MM.1S (cell line): ENCODE results near the gene CRYZ.
"Not testable (repeated sequence)": the region's sequence is repeated elsewhere in the genome, so short reads cannot be mapped to it uniquely, and the experiment has no call there.

Experiments
- DNase-seq: peaks from one replicate; pipeline ENCODE4 v3.0.0-alpha.2; 2015
- H2AFZ ChIP-seq: fragments of 300-600 bp; sonication (generic); 2 replicates; pipeline ENCODE4 v1.6.0; 2016; ENCODE audit warnings: antibody characterized with exemption, low read length
- H3F3A ChIP-seq: fragments of 300-600 bp; sonication (generic); 2 replicates; pipeline ENCODE4 v1.6.1; 2016; ENCODE audit warnings: mild to moderate bottlenecking, antibody characterized with exemption, low read length, moderate library complexity, mixed read lengths; ENCODE audit not compliant: insufficient read depth
- H3K27ac ChIP-seq: fragments of 300-600 bp; sonication (generic); 2 replicates; pipeline ENCODE4 v1.5.1; 2016; ENCODE audit warnings: mild to moderate bottlenecking, low read length
- H3K27me3 ChIP-seq: fragments of 300-600 bp; sonication (generic); replicated peaks from 2 replicates; pipeline ENCODE4 v1.6.0; 2016; ENCODE audit warnings: low read length; ENCODE audit not compliant: insufficient read depth
- H3K36me3 ChIP-seq: fragments of 300-600 bp; sonication (generic); replicated peaks from 2 replicates; pipeline ENCODE4 v1.6.1; 2016; ENCODE audit warnings: mild to moderate bottlenecking, low read length, mixed read lengths; ENCODE audit not compliant: insufficient read depth
- H3K4me1 ChIP-seq: fragments of 300-600 bp; sonication (generic); 2 replicates; pipeline ENCODE4 v1.6.1; 2016; ENCODE audit warnings: low read length, mixed read lengths
- H3K4me2 ChIP-seq: fragments of 300-600 bp; sonication (generic); 2 replicates; pipeline ENCODE4 v1.6.0; 2016; ENCODE audit warnings: low read depth, low read length
- H3K4me3 ChIP-seq: fragments of 300-600 bp; sonication (generic); 2 replicates; pipeline ENCODE4 v1.5.1; 2016; ENCODE audit warnings: low read length, mixed read lengths
- H3K79me2 ChIP-seq: fragments of 300-600 bp; sonication (generic); 2 replicates; pipeline ENCODE4 v1.6.1; 2016; ENCODE audit warnings: mixed run types, low read length, mixed read lengths
- H3K9ac ChIP-seq: fragments of 300-600 bp; sonication (generic); 2 replicates; pipeline ENCODE4 v1.6.1; 2016; ENCODE audit warnings: low read length, mixed read lengths
- H3K9me2 ChIP-seq: fragments of 300-600 bp; sonication (generic); replicated peaks from 2 replicates; pipeline ENCODE4 v1.6.1; 2016; ENCODE audit warnings: mild to moderate bottlenecking, low read length, mixed read lengths; ENCODE audit not compliant: insufficient read depth
- H3K9me3 ChIP-seq: fragments of 300-600 bp; sonication (generic); replicated peaks from 2 replicates; pipeline ENCODE4 v1.6.1; 2016; ENCODE audit warnings: mild to moderate bottlenecking, low read length, mixed read lengths; ENCODE audit not compliant: insufficient read depth
- H4K20me1 ChIP-seq: fragments of 300-600 bp; sonication (generic); 2 replicates; pipeline ENCODE4 v1.6.1; 2016; ENCODE audit warnings: mild to moderate bottlenecking, low read length, moderate library complexity, mixed read lengths; ENCODE audit not compliant: insufficient read depth
- EZH2 ChIP-seq: fragments of 300-600 bp; sonication (generic); optimal IDR thresholded peaks from 2 replicates; pipeline ENCODE3; 2017; ENCODE audit warnings: low read depth, mild to moderate bottlenecking, antibody characterized with exemption, low read length, mixed read lengths
- EZH2phosphoT487 ChIP-seq: fragments of 300-600 bp; sonication (generic); IDR thresholded peaks from 2 replicates; pipeline ENCODE4 v1.6.1; 2018; ENCODE audit warnings: antibody characterized with exemption, low read length
- TF ChIP-seq, protein P1 (sequence below): fragments of 300-600 bp; sonication (generic); IDR thresholded peaks from 2 replicates; pipeline ENCODE4 v1.5.1; 2016; ENCODE audit warnings: antibody characterized with exemption, low read length, mixed read lengths

The CRYZ gene

GRCh38 chr1:74673351-74674111 lies 59.3 kb downstream of the CRYZ start, which contains the start of gene ERICH3:
ERICH3 (minus strand) TSS chr1:74673792; CDS start chr1:74673519, 273 bp downstream.
- H3F3A ChIP-seq: no peaks in the 10 kb centered on the region
- H4K20me1 ChIP-seq: no peaks in the 10 kb centered on the region
- H3K79me2 ChIP-seq: no peaks in the 10 kb centered on the region
- H3K4me1 ChIP-seq: no peaks in the 10 kb centered on the region
- H3K4me2 ChIP-seq: no peak within 1 kb of the TSS
- H3K9me2 ChIP-seq: no peaks in the 10 kb centered on the region
- no peak for DNase-seq
- no peak within 1 kb of the TSS for H3K9ac ChIP-seq
- H3K27me3 ChIP-seq: no peaks in the 10 kb centered on the region
- TF ChIP-seq EZH2 (no peak), EZH2phosphoT487 (no peak)
- TF ChIP-seq, protein P1, sequence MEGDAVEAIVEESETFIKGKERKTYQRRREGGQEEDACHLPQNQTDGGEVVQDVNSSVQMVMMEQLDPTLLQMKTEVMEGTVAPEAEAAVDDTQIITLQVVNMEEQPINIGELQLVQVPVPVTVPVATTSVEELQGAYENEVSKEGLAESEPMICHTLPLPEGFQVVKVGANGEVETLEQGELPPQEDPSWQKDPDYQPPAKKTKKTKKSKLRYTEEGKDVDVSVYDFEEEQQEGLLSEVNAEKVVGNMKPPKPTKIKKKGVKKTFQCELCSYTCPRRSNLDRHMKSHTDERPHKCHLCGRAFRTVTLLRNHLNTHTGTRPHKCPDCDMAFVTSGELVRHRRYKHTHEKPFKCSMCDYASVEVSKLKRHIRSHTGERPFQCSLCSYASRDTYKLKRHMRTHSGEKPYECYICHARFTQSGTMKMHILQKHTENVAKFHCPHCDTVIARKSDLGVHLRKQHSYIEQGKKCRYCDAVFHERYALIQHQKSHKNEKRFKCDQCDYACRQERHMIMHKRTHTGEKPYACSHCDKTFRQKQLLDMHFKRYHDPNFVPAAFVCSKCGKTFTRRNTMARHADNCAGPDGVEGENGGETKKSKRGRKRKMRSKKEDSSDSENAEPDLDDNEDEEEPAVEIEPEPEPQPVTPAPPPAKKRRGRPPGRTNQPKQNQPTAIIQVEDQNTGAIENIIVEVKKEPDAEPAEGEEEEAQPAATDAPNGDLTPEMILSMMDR: no peak
- no peaks in the 10 kb centered on the region for H3K36me3 ChIP-seq
- H3K9me3 ChIP-seq: no peaks in the 10 kb centered on the region
- no peak within 1 kb of the TSS for H3K4me3 ChIP-seq
- no peak within 1 kb of the TSS for H2AFZ ChIP-seq
- no peak within 1 kb of the TSS for H3K27ac ChIP-seq

GRCh38 chr1:74670866-74671265 lies 62.0 kb downstream of the CRYZ start:
- H3K27ac ChIP-seq, H3K9ac ChIP-seq, H3K27me3 ChIP-seq, H3F3A ChIP-seq, H3K4me2 ChIP-seq, H3K79me2 ChIP-seq, H3K9me2 ChIP-seq, DNase-seq, H3K4me1 ChIP-seq, H2AFZ ChIP-seq, H4K20me1 ChIP-seq, H3K4me3 ChIP-seq, H3K9me3 ChIP-seq, H3K36me3 ChIP-seq: not testable (repeated sequence)
